OCI-LY3 (cell line): ENCODE measurements around the gene LDB2.

Source experiments
- H2AFZ ChIP-seq: fragments of 200-600, 300-600 bp; shearing (Covaris generic); 2 replicates; pipeline ENCODE4 v1.6.0; 2014; ENCODE audit warnings: antibody characterized with exemption, low read depth, low read length
- H3K27ac ChIP-seq: fragments of 200-600, 300-600 bp; sonication (generic); 2 replicates; pipeline ENCODE4 v1.5.1; 2014; ENCODE audit warnings: mild to moderate bottlenecking, low read length, moderate library complexity, mixed read lengths
- H3K27me3 ChIP-seq: fragments of 200-600, 300-600 bp; sonication (generic); 2 replicates; pipeline ENCODE4 v1.6.1; 2014; ENCODE audit warnings: low read depth, low read length, mixed read lengths
- H3K36me3 ChIP-seq: fragments of 200-600, 300-600 bp; sonication (generic); replicated peaks from 2 replicates; pipeline ENCODE3; 2014; ENCODE audit warnings: low read depth, low read length, mixed read lengths
- H3K4me1 ChIP-seq: fragments of 300-600, 200-600 bp; sonication (generic); 2 replicates; pipeline ENCODE4 v1.6.1; 2014; ENCODE audit warnings: low read length, mixed read lengths
- H3K4me2 ChIP-seq: fragments of 200-600, 300-600 bp; sonication (generic); 2 replicates; pipeline ENCODE4 v1.6.1; 2014; ENCODE audit warnings: low read length, mixed read lengths
- H3K4me3 ChIP-seq: fragments of 300-600, 200-600 bp; sonication (generic); 2 replicates; pipeline ENCODE4 v1.5.1; 2014; ENCODE audit warnings: antibody characterized with exemption, mild to moderate bottlenecking, low read length, moderate library complexity
- H3K79me2 ChIP-seq: fragments of 300-600, 200-600 bp; shearing (Covaris generic); 2 replicates; pipeline ENCODE4 v1.6.1; 2014; ENCODE audit warnings: mild to moderate bottlenecking, low read length, mixed read lengths
- H3K9ac ChIP-seq: fragments of 300-600, 200-600 bp; shearing (Covaris generic); 2 replicates; pipeline ENCODE4 v1.6.0; 2014; ENCODE audit warnings: mild to moderate bottlenecking, low read length, moderate library complexity
- H3K9me3 ChIP-seq: fragments of 200-600, 300-600 bp; shearing (Covaris generic); 2 replicates; pipeline ENCODE4 v1.6.1; 2014; ENCODE audit warnings: low read length, mixed read lengths; ENCODE audit not compliant: insufficient read depth
- H4K20me1 ChIP-seq: fragments of 200-600, 300-600 bp; sonication (generic); 2 replicates; pipeline ENCODE4 v1.6.1; 2016; ENCODE audit warnings: low read length, mixed read lengths; ENCODE audit not compliant: insufficient read depth
- CTCF ChIP-seq: fragments of 200-600, 300-600 bp; sonication (generic); IDR thresholded peaks from 2 replicates; pipeline ENCODE4 v1.5.1; 2014; ENCODE audit warnings: antibody characterized with exemption, low read length, low read depth
- EZH2phosphoT487 ChIP-seq: fragments of 200-600 bp; shearing (Covaris generic); IDR thresholded peaks from 2 replicates; pipeline ENCODE4 v1.6.1; 2018; ENCODE audit warnings: antibody characterized with exemption, mixed run types, low read depth

LDB2 gene

GRCh38 chr4:16597845-16598596 is 300.4 kb downstream of the LDB2 start:
- Histone ChIP-seq H3K4me2 (no peak overlapping the region), H3K27me3 (no peaks in the 10 kb centered on the region), H3K36me3 (no peaks in the 10 kb centered on the region), H3K4me1 (peaks cover 9% of the 10 kb centered on the region), H3K27ac (no peak overlapping the region), H3K4me3 (no peak overlapping the region), H2AFZ (no peak overlapping the region), H4K20me1 (no peaks in the 10 kb centered on the region), H3K9ac (no peak overlapping the region), H3K9me3 (no peaks in the 10 kb centered on the region), H3K79me2 (no peaks in the 10 kb centered on the region)
- TF ChIP-seq EZH2phosphoT487: no peak
- TF ChIP-seq CTCF: no peak

- Histone ChIP-seq H4K20me1 (no peaks in the 10 kb centered on the region), H3K27me3 (no peaks in the 10 kb centered on the region), H3K9ac (no peak overlapping the region), H3K4me3 (no peak overlapping the region), H3K27ac (no peak overlapping the region), H3K9me3 (no peaks in the 10 kb centered on the region), H3K4me2 (no peak overlapping the region), H3K79me2 (no peaks in the 10 kb centered on the region), H3K36me3 (no peaks in the 10 kb centered on the region), H3K4me1 (peaks cover 9% of the 10 kb centered on the region), H2AFZ (no peak overlapping the region)
- TF ChIP-seq EZH2phosphoT487 (no peak), CTCF (no peak)
Measured at GRCh38 chr4:16597443-16597842, 301.0 kb downstream of the LDB2 start.

GRCh38 chr4:16596267-16596666 is 302.2 kb downstream of the LDB2 start:
- no peak overlapping the region for H3K4me3 ChIP-seq
- peaks cover 9% of the 10 kb centered on the region for H3K4me1 ChIP-seq
- H4K20me1 ChIP-seq: no peaks in the 10 kb centered on the region
- no peaks in the 10 kb centered on the region for H3K9me3 ChIP-seq
- no peak overlapping the region for H3K9ac ChIP-seq
- TF ChIP-seq EZH2phosphoT487: no peak
- TF ChIP-seq CTCF: no peak
- no peak overlapping the region for H3K4me2 ChIP-seq
- no peaks in the 10 kb centered on the region for H3K36me3 ChIP-seq
- no peak overlapping the region for H2AFZ ChIP-seq
- H3K27me3 ChIP-seq: no peaks in the 10 kb centered on the region
- H3K79me2 ChIP-seq: no peaks in the 10 kb centered on the region
- H3K27ac ChIP-seq: no peak overlapping the region

GRCh38 chr4:16594128-16594527 is 304.3 kb downstream of the LDB2 start:
- Histone ChIP-seq H4K20me1 (no peaks in the 10 kb centered on the region), H3K36me3 (no peaks in the 10 kb centered on the region), H3K27ac (no peak overlapping the region), H3K9ac (no peak overlapping the region), H3K9me3 (no peaks in the 10 kb centered on the region), H3K4me2 (no peak overlapping the region), H3K79me2 (no peaks in the 10 kb centered on the region), H3K4me1 (peaks cover 8% of the 10 kb centered on the region), H3K4me3 (no peak overlapping the region), H2AFZ (no peak overlapping the region), H3K27me3 (no peaks in the 10 kb centered on the region)
- TF ChIP-seq CTCF (no peak), EZH2phosphoT487 (no peak)
